Testis (tissue), 2 donors: ENCODE data around the gene KCTD21.

Experiments used
- CTCF ChIP-seq, 3 experiments: fragments of 450-650 bp in 2 of 3; fragments of 200-600 bp in 1 of 3; sonication (generic) in 1 of 3; IDR thresholded peaks; one replicate each; pipeline ENCODE4 v1.5.1; 2016 to 2019; ENCODE audit warnings: antibody characterized with exemption in 3 of 3, mild to moderate bottlenecking in 2 of 3, moderate library complexity in 1 of 3
- POLR2A ChIP-seq: fragments of 450-650 bp; IDR thresholded peaks from one replicate; pipeline ENCODE4 v1.6.1; 2017; ENCODE audit warnings: antibody characterized with exemption, mild to moderate bottlenecking, moderate library complexity

GRCh38 chr11:78127403-78127802 is 61.0 kb downstream of the KCTD21 start:
- no peak for TF ChIP-seq CTCF (IDR thresholded peaks at IDR 0.05)
- no peak for TF ChIP-seq POLR2A
